ENCODE data around the gene ANO8. TPM values are rescaled to one million over a fixed set of nuclear protein-coding genes. Genes with fewer than 3 reads are reported as not detected.

Gene ANO8
- total and polyA plus RNA-seq, 2 of the 13 experiments (the other 11 are each of a cell fraction or from before 2014, with no cell fraction given) = 1.8 to 3.5 TPM

DNA sequence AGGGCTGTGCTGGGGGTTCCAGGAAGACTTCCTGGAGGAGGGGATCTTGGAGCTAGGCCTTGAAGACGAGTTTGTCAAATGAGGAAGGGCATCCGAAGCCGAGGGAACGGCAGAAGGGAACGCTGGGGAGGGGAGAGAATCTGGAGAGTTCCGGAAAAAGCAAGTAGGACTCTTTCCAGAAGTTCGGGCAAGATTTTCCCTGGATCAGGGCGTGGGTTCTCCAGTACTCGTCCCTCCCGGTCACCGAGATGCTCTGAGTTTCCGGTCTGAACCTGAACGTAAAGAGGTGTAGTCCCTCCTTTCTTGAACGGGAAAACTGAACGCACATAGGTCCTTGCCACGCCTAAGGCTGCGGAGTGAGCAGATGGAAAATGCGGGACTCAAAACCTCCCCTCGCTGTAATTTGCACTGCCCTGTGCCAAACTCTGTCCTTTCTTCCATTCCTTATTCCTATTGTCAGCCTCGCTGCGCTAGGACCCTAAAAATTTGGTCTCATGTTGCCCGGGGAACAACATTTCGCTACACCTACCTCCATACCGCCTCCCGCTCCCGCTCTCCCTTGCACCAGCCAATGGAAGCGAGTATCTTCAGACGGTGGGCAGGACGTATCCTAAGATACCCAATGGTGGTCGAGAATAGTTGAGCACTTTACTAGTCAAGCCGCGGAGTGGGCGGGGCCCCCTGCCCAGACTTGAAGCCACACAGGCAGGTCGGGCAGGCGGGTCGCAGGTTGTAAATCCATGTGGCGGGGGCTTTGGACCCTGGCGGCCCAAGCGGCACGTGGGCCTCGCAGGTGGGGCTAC lies 2.4 kb upstream of the ANO8 start, which contains the start of gene GTPBP3 (continued):
- TF ChIP-seq YEATS4 (CRISPR knock-in tag; IDR thresholded peaks at IDR 0.05; ENCODE audit: borderline replicate concordance) (peak; percentile 91), ZNF607 (CRISPR knock-in tag; IDR thresholded peaks at IDR 0.05; ENCODE audit: borderline replicate concordance) (no peak), ONECUT2 (CRISPR knock-in tag; IDR thresholded peaks at IDR 0.05) (no peak), ZBTB49 (CRISPR knock-in tag; IDR thresholded peaks at IDR 0.05; ENCODE audit: borderline replicate concordance) (no peak), REPIN1 (CRISPR knock-in tag; IDR thresholded peaks at IDR 0.05; ENCODE audit: borderline replicate concordance, low read depth) (peak; percentile 91), NPAS2 (CRISPR knock-in tag; IDR thresholded peaks at IDR 0.05; ENCODE audit: borderline replicate concordance) (no peak), HOXA3 (CRISPR knock-in tag; IDR thresholded peaks at IDR 0.05) (peak; percentile 97), GTF2F1 (IDR thresholded peaks at IDR 0.05; ENCODE audit: low read length) (no peak), ZNF275 (CRISPR knock-in tag; IDR thresholded peaks at IDR 0.05; ENCODE audit: borderline replicate concordance) (no peak), HOXA5 (CRISPR knock-in tag; IDR thresholded peaks at IDR 0.05) (no peak), GFI1 (CRISPR knock-in tag; IDR thresholded peaks at IDR 0.05; ENCODE audit: borderline replicate concordance) (no peak), ZNF512 (CRISPR knock-in tag; IDR thresholded peaks at IDR 0.05) (no peak), GATA4 (IDR thresholded peaks at IDR 0.05; ENCODE audit: borderline replicate concordance, low read depth) (peak; percentile 26; the same call in 1 of the 2 replicates), ZNF547 (CRISPR knock-in tag; IDR thresholded peaks at IDR 0.05) (no peak), RBFOX2 (IDR thresholded peaks at IDR 0.05; ENCODE audit: low read depth, low read length) (peak; percentile 78), MXD4 (CRISPR knock-in tag; IDR thresholded peaks at IDR 0.05) (peak; percentile 36; the same call in 1 of the 2 replicates), ZNF530 (CRISPR knock-in tag; IDR thresholded peaks at IDR 0.05; ENCODE audit: low read depth) (no peak), ZFP36L1 (CRISPR knock-in tag; IDR thresholded peaks at IDR 0.05) (no peak; the same call in 1 of the 2 replicates), PRMT3 (CRISPR knock-in tag; IDR thresholded peaks at IDR 0.05; ENCODE audit: borderline replicate concordance, low read depth) (peak; percentile 85; the same call in 1 of the 2 replicates), SP1 (IDR thresholded peaks at IDR 0.05) (no peak), SP1 (CRISPR knock-in tag; IDR thresholded peaks at IDR 0.05) (peak; percentile 98), DMAP1 (CRISPR knock-in tag; IDR thresholded peaks at IDR 0.05) (peak; percentile 81)
- TF ChIP-seq, protein P1, sequence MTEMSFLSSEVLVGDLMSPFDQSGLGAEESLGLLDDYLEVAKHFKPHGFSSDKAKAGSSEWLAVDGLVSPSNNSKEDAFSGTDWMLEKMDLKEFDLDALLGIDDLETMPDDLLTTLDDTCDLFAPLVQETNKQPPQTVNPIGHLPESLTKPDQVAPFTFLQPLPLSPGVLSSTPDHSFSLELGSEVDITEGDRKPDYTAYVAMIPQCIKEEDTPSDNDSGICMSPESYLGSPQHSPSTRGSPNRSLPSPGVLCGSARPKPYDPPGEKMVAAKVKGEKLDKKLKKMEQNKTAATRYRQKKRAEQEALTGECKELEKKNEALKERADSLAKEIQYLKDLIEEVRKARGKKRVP (CRISPR knock-in tag; IDR thresholded peaks at IDR 0.05) = peak in 1 of 2 experiments; percentile 38; a peak in 1 of 4 replicates
- TF ChIP-seq, protein P2, sequence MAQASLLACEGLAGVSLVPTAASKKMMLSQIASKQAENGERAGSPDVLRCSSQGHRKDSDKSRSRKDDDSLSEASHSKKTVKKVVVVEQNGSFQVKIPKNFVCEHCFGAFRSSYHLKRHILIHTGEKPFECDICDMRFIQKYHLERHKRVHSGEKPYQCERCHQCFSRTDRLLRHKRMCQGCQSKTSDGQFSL (CRISPR knock-in tag; IDR thresholded peaks at IDR 0.05) = no peak
